Epithelial cell of esophagus (primary cell): Measurements from ENCODE around the gene CDH16.

Experiments used
- DNase-seq: peaks from one replicate; pipeline ENCODE4 v3.0.0; 2010; ENCODE audit warnings: low read depth
- H3K4me3 ChIP-seq: 2 replicates; pipeline ENCODE4 v1.5.1; 2011; ENCODE audit warnings: mild to moderate bottlenecking, low read length, control low read depth
- CTCF ChIP-seq: IDR thresholded peaks from 2 replicates; pipeline ENCODE4 v1.5.1; 2011; ENCODE audit warnings: low read depth, mild to moderate bottlenecking, low read length, control low read depth, inconsistent platforms; ENCODE audit not compliant: insufficient read depth; ENCODE audit errors: missing control alignments

Gene CDH16

DNA sequence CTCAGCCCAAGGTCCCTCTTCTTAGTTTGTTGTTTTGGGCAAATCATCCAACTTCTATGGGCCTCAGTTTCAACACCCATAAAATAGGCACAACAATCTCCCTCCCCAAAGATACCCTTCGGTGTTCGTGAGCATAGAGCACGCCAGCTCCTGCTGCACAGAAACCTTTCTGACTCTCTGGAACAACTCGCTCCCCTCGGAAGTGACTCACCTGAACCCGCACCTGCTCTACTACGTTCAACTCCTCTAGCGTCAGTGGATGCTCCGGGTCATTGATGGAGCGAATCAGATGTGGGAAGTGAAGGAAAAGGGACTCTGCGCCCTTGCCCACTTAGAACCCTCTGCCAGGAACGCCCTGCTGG is 15.1 kb upstream of the CDH16 start:
- H3K4me3 ChIP-seq: peak overlapping the region; percentile 95
- no peak for TF ChIP-seq CTCF
- peak; percentile 73 for DNase-seq

GRCh38 chr16:66932076-66932475 is 13.4 kb upstream of the CDH16 start:
- no peak for DNase-seq
- no peak for TF ChIP-seq CTCF
- no peak overlapping the region for H3K4me3 ChIP-seq

GRCh38 chr16:66931665-66932064 is 13.0 kb upstream of the CDH16 start:
- H3K4me3 ChIP-seq: no peak overlapping the region
- TF ChIP-seq CTCF: no peak
- no peak for DNase-seq

DNA sequence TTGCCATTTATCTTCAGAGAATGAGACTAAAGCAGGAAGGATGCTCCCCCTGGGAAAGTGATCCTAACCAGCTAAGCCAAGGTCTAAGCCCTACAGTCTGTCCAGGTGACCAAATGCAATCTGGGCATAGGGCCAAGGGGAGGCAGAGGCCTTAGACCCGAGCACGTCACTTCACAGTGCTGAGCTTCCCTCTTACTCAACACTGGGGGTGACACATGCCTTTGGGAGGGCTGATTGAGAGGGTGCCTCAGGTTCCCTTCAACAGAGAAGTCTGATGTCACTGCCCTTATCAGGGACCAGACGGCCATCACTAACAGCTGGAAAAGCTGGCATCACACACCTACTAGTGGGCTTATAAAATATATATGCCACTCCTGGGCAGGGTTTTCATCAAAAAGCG is 11.5 kb upstream of the CDH16 start:
- TF ChIP-seq CTCF: no peak
- H3K4me3 ChIP-seq: no peak overlapping the region
- DNase-seq: peak; percentile 76

GRCh38 chr16:66928702-66929388 is 10.2 kb upstream of the CDH16 start:
- no peak overlapping the region for H3K4me3 ChIP-seq
- peak; percentile 51 for DNase-seq
- TF ChIP-seq CTCF: peak; percentile 40

GRCh38 chr16:66927918-66928649 is 9.4 kb upstream of the CDH16 start:
- peak; percentile 70 for DNase-seq
- TF ChIP-seq CTCF: no peak

More at GRCh38 chr16:66927918-66928649, 9.4 kb upstream of the CDH16 start:
- no peak overlapping the region for H3K4me3 ChIP-seq
